T-cell (primary cell): Measurements from ENCODE around the gene LTBP3. TPM values are rescaled to one million over a fixed set of nuclear protein-coding genes. Genes with fewer than 3 reads are reported as not detected.

Experiments
- ATAC-seq, 4 experiments: fragments of 200-7000 bp in 3 of 4; fragments of 150-1000 bp in 1 of 4; cut with Tn5 transposase; replicated peaks in 1 of 4; 1 replicate in 3 of 4; 2 replicates in 1 of 4; pipeline ENCODE4 v1.10.0; 2021; ENCODE audit warnings: moderate library complexity in 3 of 4, mild to moderate bottlenecking in 2 of 4, moderate number of reproducible peaks in 1 of 4
- CTCF ChIA-PET, 2 donors: fragments of 300-600 bp; sonication (Branson Sonifier 250); formaldehyde crosslinking; loops; one replicate each; lab custom pipeline; 2022; ENCODE audit warnings: antibody characterized with exemption in 2 of 2; lab: Charles Lee
- POLR2A ChIA-PET, 2 donors: fragments of 300-600 bp; sonication (Branson Sonifier 250); formaldehyde crosslinking; loops; one replicate each; lab custom pipeline; 2022; ENCODE audit warnings: antibody characterized with exemption in 2 of 2; lab: Charles Lee
- DNase-seq, 35 experiments: peaks; one replicate each; pipeline versions ENCODE4 v3.0.0 to v3.0.0-alpha.2; 2013 to 2023
- H3K27ac ChIP-seq: one replicate; pipeline ENCODE4 v1.5.1; 2013; ENCODE audit warnings: low read length
- H3K27me3 ChIP-seq, 2 experiments: replicated peaks in 1 of 2; 1 replicate in 1 of 2; 2 replicates in 1 of 2; pipeline versions ENCODE4 v1.6.1 to v1.7.0; 2013; ENCODE audit warnings: low read length in 1 of 2, mixed read lengths in 1 of 2; ENCODE audit not compliant: control insufficient read depth in 2 of 2, insufficient read depth in 2 of 2; ENCODE audit errors: extremely low read depth in 1 of 2
- H3K36me3 ChIP-seq, 2 donors: 1 replicate in 1 of 2; 2 replicates in 1 of 2; pipeline versions ENCODE4 v1.6.1 to v1.7.0; 2013; ENCODE audit warnings: low read length in 1 of 2; ENCODE audit not compliant: control insufficient read depth in 2 of 2, insufficient read depth in 1 of 2; ENCODE audit errors: extremely low read depth in 1 of 2
- H3K4me1 ChIP-seq, 2 experiments: 1 replicate in 1 of 2; 2 replicates in 1 of 2; pipeline versions ENCODE4 v1.6.1 to v1.7.0; 2013; ENCODE audit warnings: low read length in 2 of 2, mixed read lengths in 1 of 2; ENCODE audit not compliant: insufficient read depth in 2 of 2, control insufficient read depth in 1 of 2; ENCODE audit errors: extremely low read depth in 1 of 2
- H3K4me3 ChIP-seq, 2 donors: 1 replicate in 1 of 2; 2 replicates in 1 of 2; pipeline versions ENCODE4 v1.5.1 to v1.7.0; 2013; ENCODE audit warnings: mild to moderate bottlenecking in 2 of 2, low read length in 1 of 2, moderate library complexity in 1 of 2; ENCODE audit not compliant: control insufficient read depth in 1 of 2; ENCODE audit errors: extremely low read depth in 1 of 2
- H3K9me3 ChIP-seq: 2 replicates; pipeline ENCODE4 v1.7.0; 2013
- H3K27ac Mint-ChIP-seq, 2 donors: one replicate each; pipeline ENCODE4 v1.8.0; 2020 to 2021; ENCODE audit warnings: mild to moderate bottlenecking in 2 of 2, mixed read lengths in 2 of 2
- H3K27me3 Mint-ChIP-seq, 2 donors: one replicate each; pipeline ENCODE4 v1.8.0; 2021 to 2022; ENCODE audit warnings: mixed read lengths in 2 of 2
- H3K36me3 Mint-ChIP-seq: one replicate; pipeline ENCODE4 v1.8.0; 2021; ENCODE audit warnings: mixed read lengths
- H3K4me1 Mint-ChIP-seq, 3 donors: one replicate each; pipeline ENCODE4 v1.8.0; 2020 to 2022; ENCODE audit warnings: mixed read lengths in 3 of 3, mild to moderate bottlenecking in 1 of 3
- H3K4me3 Mint-ChIP-seq, 3 donors: one replicate each; pipeline ENCODE4 v1.8.0; 2020 to 2022; ENCODE audit warnings: mild to moderate bottlenecking in 3 of 3, mixed read lengths in 3 of 3, moderate library complexity in 3 of 3
- H3K9me3 Mint-ChIP-seq, 3 donors: one replicate each; pipeline ENCODE4 v1.8.0; 2020 to 2022; ENCODE audit warnings: mixed read lengths in 3 of 3
- WGBS: methylation state at CpG from one replicate; pipeline ENCODE4 v1.1.5; 2013; ENCODE audit warnings: missing lambda C conversion rate; ENCODE audit not compliant: insufficient coverage; 5-methylcytosine and 5-hydroxymethylcytosine counted together
- total RNA-seq, 35 experiments: library from RNA in 6 of 35; stranded (reverse) in 6 of 35; fragments of 120-200 nt in 1 of 35; gene quantifications; one replicate each; pipeline versions ENCODE4 v1.2.1 to v1.2.4 and lab custom pipeline; 2013 to 2026

Gene LTBP3
- total RNA-seq, 5 donors from 2014 or later (not counting 1 experiment from before 2014, with no cell fraction given) = 200 to 364 (median 284) TPM

DNA sequence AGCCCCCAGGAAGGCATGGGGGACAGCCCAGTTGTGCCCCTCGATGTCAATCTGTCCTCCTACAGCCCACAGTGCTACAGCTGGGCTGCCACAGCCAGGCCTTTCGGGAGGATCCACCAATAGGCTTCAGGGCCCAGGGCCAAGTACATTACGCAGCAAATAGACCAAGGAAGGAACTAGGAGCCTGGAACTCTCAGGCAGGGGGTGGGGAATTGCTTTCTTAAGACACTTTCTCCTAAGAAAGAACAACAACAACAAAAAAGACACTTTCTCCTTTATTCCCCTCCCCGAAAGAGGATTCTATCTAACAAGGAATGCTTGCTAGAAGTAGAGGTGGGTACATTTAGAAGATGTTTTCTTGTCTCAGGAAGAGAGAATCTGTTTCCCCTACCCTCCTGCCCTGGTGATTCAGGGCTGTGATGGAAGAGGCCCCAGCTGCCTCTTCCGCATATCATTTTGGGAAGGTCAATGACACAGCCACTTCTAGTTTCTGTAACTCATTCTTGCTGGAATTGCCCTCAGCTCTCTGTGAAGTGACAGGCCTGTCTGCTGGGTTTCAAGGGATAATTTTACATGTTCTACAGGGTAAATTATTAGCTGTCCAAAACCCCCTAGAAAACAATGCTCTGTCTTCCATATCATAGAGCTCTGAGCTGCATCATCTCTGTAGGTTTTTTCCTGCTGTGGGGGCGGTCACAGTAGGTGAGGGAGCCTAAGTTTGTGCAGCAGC is 65.4 kb downstream of the LTBP3 start:
- no peak overlapping the region for H3K27ac ChIP-seq
- 22% methylated on average over 1 of the region's 6 CpGs for WGBS
- Mint-ChIP-seq H3K36me3 (no peaks in the 10 kb centered on the region), H3K9me3 (no peaks in the 10 kb centered on the region), H3K4me3 (no peak overlapping the region), H3K27me3 (no peaks in the 10 kb centered on the region), H3K27ac (peak overlapping the region; percentile 68 to 76), H3K4me1 (peaks cover 36 to 49% (median 48%) of the 10 kb centered on the region in 3 donors)
- no peak for DNase-seq
- H3K9me3 ChIP-seq = no peaks in the 10 kb centered on the region
- no peak overlapping the region for H3K4me3 ChIP-seq
- H3K36me3 ChIP-seq = no peaks in the 10 kb centered on the region
- peaks cover 0 to 18% of the 10 kb centered on the region in 2 experiments for H3K27me3 ChIP-seq
- POLR2A ChIA-PET = interaction anchor here in 1 of 2 donors (1.2 to 1.3 kb wide), 2 partner anchors 10 to 12 kb away, joined by 3 to 5 read pairs; no protein-coding TSS in a partner anchor
- no peak for ATAC-seq
- CTCF ChIA-PET = interaction anchor here in 1 of 2 donors (0.7 to 1.6 kb wide), 3 partner anchors 16 to 21 kb away, joined by 3 to 5 read pairs (median 4); no protein-coding TSS in a partner anchor
- H3K4me1 ChIP-seq = peaks cover 8 to 40% of the 10 kb centered on the region in 2 experiments

DNA sequence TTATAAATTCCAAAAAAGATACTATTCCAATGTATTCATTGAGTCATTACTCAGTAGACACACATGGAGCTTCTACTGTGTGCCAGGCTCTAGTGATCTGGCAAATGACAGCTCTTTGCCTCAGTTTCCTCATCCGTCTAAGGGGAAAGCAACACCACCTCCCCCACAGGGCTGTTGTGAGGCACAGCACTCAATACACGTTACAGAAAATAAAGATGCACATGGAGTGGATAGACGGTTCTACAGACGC is 65.8 kb downstream of the LTBP3 start:
- Histone ChIP-seq H3K9me3 (no peaks in the 10 kb centered on the region), H3K27me3 (peaks cover 0 to 18% of the 10 kb centered on the region in 2 experiments), H3K4me3 (no peak overlapping the region), H3K36me3 (no peaks in the 10 kb centered on the region), H3K4me1 (peaks cover 11 to 44% of the 10 kb centered on the region in 2 experiments), H3K27ac (no peak overlapping the region)
- CTCF ChIA-PET = interaction anchor here in 1 of 2 donors (0.7 to 1.6 kb wide), 3 partner anchors 16 to 20 kb away, joined by 3 to 5 read pairs (median 4); no protein-coding TSS in a partner anchor
- H3K27me3 Mint-ChIP-seq = no peaks in the 10 kb centered on the region
- no peaks in the 10 kb centered on the region for H3K9me3 Mint-ChIP-seq
- ATAC-seq (no peak), DNase-seq (no peak)
- peak overlapping the region in 1 of 2 donors; percentile 34 for H3K27ac Mint-ChIP-seq
- peaks cover 37 to 52% (median 52%) of the 10 kb centered on the region in 3 donors for H3K4me1 Mint-ChIP-seq
- POLR2A ChIA-PET = interaction anchor here in 1 of 2 donors (1.3 kb wide), 1 partner anchor 10 kb away, joined by 5 read pairs; no protein-coding TSS in a partner anchor
- WGBS = 100% methylated on average over 2 of the region's 4 CpGs
- H3K4me3 Mint-ChIP-seq = no peak overlapping the region
- no peaks in the 10 kb centered on the region for H3K36me3 Mint-ChIP-seq

DNA sequence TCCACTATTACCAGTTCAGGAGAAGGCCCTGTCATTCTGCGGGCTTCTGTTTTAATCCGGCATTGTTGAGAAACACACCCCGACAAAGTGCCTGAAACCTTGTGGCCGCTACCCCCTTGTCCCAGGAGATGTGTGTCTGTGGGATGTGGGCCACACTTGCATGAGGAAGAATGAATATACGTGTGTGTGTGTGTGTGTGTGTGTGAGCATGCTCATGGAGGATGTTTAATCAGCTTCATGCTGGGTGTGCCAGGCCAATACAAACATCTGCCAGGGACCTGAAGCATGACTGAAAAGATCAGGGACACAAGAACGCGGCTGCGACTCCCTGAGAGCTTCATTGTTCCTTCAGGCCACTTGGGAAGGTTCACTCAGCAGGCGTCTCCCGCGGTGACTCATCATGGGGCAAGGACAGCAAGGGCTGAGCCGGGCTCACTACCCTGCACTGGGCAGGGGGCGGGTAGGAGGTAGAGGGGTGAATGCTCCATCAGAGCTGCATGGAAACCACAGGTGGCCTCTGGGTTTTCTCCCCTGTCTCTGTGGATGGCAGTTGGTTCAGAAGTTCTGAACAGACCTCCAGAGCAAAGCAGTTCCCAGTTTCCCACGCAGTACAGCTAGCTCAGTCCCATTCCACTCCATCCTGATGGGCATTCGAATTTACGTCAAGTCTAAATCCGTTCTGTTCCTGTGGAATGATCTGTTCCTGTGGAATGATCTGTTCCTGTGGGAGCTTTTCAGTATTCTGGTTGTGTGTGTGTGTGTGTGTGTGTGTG is 66.4 kb downstream of the LTBP3 start:
- no peak for ATAC-seq
- Histone ChIP-seq H3K36me3 (no peaks in the 10 kb centered on the region), H3K27ac (no peak overlapping the region), H3K4me3 (no peak overlapping the region), H3K9me3 (no peaks in the 10 kb centered on the region), H3K27me3 (peaks cover 0 to 18% of the 10 kb centered on the region in 2 experiments), H3K4me1 (peaks cover 9 to 39% of the 10 kb centered on the region in 2 experiments)
- ChIA-PET POLR2A (interaction anchor here in 1 of 2 donors (0.6 kb wide), 2 partner anchors 17 to 87 kb away, joined by 3 to 4 read pairs; no protein-coding TSS in a partner anchor), CTCF (interaction anchor here (0.6 to 1.6 kb wide), 6 partner anchors 10 to 551 kb away, joined by 3 to 11 read pairs (median 4); no protein-coding TSS in a partner anchor)
- peaks cover 32 to 51% (median 49%) of the 10 kb centered on the region in 3 donors for H3K4me1 Mint-ChIP-seq
- 94% methylated on average over 11 of the region's 17 CpGs for WGBS
- DNase-seq = no peak
- no peaks in the 10 kb centered on the region for H3K36me3 Mint-ChIP-seq
- H3K27me3 Mint-ChIP-seq = no peaks in the 10 kb centered on the region
- no peak overlapping the region for H3K27ac Mint-ChIP-seq
- no peak overlapping the region for H3K4me3 Mint-ChIP-seq
- no peaks in the 10 kb centered on the region for H3K9me3 Mint-ChIP-seq

DNA sequence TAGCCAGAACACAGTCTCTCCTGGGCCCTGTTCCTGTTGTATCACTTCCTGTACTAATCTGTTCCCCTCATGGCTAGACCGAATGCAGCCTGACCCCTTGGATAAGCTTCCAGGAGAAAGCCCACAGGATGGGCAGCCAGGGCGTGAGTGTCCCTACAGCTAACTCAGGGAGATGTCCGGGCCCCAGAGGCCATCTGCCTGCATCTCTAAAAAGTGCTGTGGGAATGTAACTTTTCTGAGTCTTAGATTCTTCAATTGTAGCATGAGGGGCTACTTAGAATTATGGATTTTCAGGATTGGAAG is 67.0 kb downstream of the LTBP3 start:
- H3K9me3 Mint-ChIP-seq = no peaks in the 10 kb centered on the region
- Histone ChIP-seq H3K27ac (no peak overlapping the region), H3K4me3 (no peak overlapping the region), H3K9me3 (no peaks in the 10 kb centered on the region), H3K27me3 (peaks cover 0 to 18% of the 10 kb centered on the region in 2 experiments), H3K4me1 (peaks cover 7 to 32% of the 10 kb centered on the region in 2 experiments), H3K36me3 (no peaks in the 10 kb centered on the region)
- H3K4me3 Mint-ChIP-seq = no peak overlapping the region
- H3K36me3 Mint-ChIP-seq = no peaks in the 10 kb centered on the region
- ChIA-PET CTCF (interaction anchor here in 1 of 2 donors (0.6 to 0.8 kb wide), 2 partner anchors 17 to 551 kb away, joined by 3 to 11 read pairs; no protein-coding TSS in a partner anchor), POLR2A (interaction anchor here in 1 of 2 donors (0.6 kb wide), 1 partner anchor 18 kb away, joined by 4 read pairs; no protein-coding TSS in a partner anchor)
- 100% methylated on average over 1 of the region's 3 CpGs for whole genome bisulfite sequencing
- DNase-seq = no peak
- H3K27ac Mint-ChIP-seq = no peak overlapping the region
- no peak for ATAC-seq
- H3K27me3 Mint-ChIP-seq = no peaks in the 10 kb centered on the region
- peaks cover 25 to 44% (median 42%) of the 10 kb centered on the region in 3 donors for H3K4me1 Mint-ChIP-seq

DNA sequence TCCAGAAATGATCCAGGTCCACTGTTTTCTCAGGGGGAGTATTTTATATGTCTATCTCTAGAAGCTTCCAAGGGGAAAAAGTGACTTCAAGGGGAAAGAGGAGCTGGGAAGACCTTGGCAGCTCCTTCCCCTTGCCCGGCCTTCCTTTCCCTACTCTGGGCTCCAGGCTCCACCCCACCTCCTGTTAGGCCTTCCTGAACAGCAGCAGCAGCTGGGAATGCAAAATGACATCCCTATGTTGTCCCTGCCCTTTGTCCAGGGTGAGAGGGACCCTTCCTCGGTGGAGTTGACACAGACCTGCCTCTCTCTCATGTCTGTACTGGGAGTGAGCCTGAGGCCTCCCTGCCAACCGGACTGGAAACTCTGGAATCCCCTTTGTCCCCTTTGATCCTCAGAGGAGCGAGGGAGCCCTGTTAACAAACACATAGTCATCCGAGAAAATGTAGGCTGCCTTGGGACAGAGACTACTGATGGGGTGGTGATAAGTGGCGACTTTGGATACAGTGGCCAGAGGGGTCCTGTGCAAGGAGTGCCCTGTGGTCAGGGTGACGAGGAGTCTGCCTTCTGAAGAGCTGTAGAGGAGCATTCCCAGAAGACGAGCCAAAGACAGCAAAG is 68.3 kb downstream of the LTBP3 start:
- peaks cover 4 to 27% of the 10 kb centered on the region in 2 experiments for H3K4me1 ChIP-seq
- ATAC-seq (no peak), DNase-seq (no peak)
- no peaks in the 10 kb centered on the region for H3K27me3 Mint-ChIP-seq
- H3K9me3 Mint-ChIP-seq = no peaks in the 10 kb centered on the region
- H3K27ac ChIP-seq = no peak overlapping the region
- no peaks in the 10 kb centered on the region for H3K9me3 ChIP-seq
- peaks cover 0 to 18% of the 10 kb centered on the region in 2 experiments for H3K27me3 ChIP-seq
- POLR2A ChIA-PET = interaction anchor here (0.6 to 0.9 kb wide), 3 partner anchors 10 to 25 kb away, joined by 3 read pairs; no protein-coding TSS in a partner anchor
- H3K27ac Mint-ChIP-seq = no peak overlapping the region
- H3K4me3 Mint-ChIP-seq = no peak overlapping the region
- H3K36me3 ChIP-seq = no peaks in the 10 kb centered on the region
- H3K36me3 Mint-ChIP-seq = no peaks in the 10 kb centered on the region
- peaks cover 20 to 39% (median 37%) of the 10 kb centered on the region in 3 donors for H3K4me1 Mint-ChIP-seq
- CTCF ChIA-PET = no interaction called here
- 94% methylated on average over 5 of the region's 8 CpGs for WGBS
- no peak overlapping the region for H3K4me3 ChIP-seq
